ENCODE results near the gene CACNA1G. TPM values are rescaled to one million over a fixed set of nuclear protein-coding genes. Genes with fewer than 3 reads are reported as not detected.

The CACNA1G gene
- total RNA-seq, 1 donor from 2014 or later = not detected

- Histone ChIP-seq H3K9me3 (no peaks in the 10 kb centered on the region), H3K4me1 (peaks cover 23% of the 10 kb centered on the region), H3K27ac (no peak overlapping the region), H3K36me3 (no peaks in the 10 kb centered on the region), H3K4me3 (no peak overlapping the region), H3K27me3 (no peaks in the 10 kb centered on the region)
- no peak for TF ChIP-seq CTCF (IDR thresholded peaks at IDR 0.05)
- DNase-seq (no peak), ATAC-seq (no peak)
- intact Hi-C loops (cut with DNase I) = no loop called here
Observed at GRCh38 chr17:50664788-50665458, 104.4 kb downstream of the CACNA1G start.

GRCh38 chr17:50665838-50666237, 105.3 kb downstream of the CACNA1G start:
- Histone ChIP-seq H3K27me3 (no peaks in the 10 kb centered on the region), H3K4me3 (no peak overlapping the region), H3K27ac (no peak overlapping the region), H3K4me1 (peaks cover 18% of the 10 kb centered on the region), H3K9me3 (no peaks in the 10 kb centered on the region), H3K36me3 (no peaks in the 10 kb centered on the region)
- TF ChIP-seq CTCF (IDR thresholded peaks at IDR 0.05) = no peak
- ATAC-seq (no peak), DNase-seq (no peak)
- intact Hi-C loops (cut with DNase I) = no loop called here

- no peak for TF ChIP-seq CTCF (IDR thresholded peaks at IDR 0.05)
- ATAC-seq = no peak
- H3K36me3 ChIP-seq = no peaks in the 10 kb centered on the region
- DNase-seq = no peak
- H3K27ac ChIP-seq = no peak overlapping the region
- H3K27me3 ChIP-seq = no peaks in the 10 kb centered on the region
- intact Hi-C loops (cut with DNase I) = no loop called here
- no peak overlapping the region for H3K4me3 ChIP-seq
- H3K4me1 ChIP-seq = peaks cover 14% of the 10 kb centered on the region
- H3K9me3 ChIP-seq = no peaks in the 10 kb centered on the region
Observed at GRCh38 chr17:50666316-50666715, 105.8 kb downstream of the CACNA1G start.

GRCh38 chr17:50667259-50668024, 106.9 kb downstream of the CACNA1G start:
- intact Hi-C loops (cut with DNase I) = no loop called here
- H3K27me3 ChIP-seq = no peaks in the 10 kb centered on the region
- ATAC-seq (peak; percentile 7), DNase-seq (no peak)
- H3K4me3 ChIP-seq = no peak overlapping the region
- H3K36me3 ChIP-seq = no peaks in the 10 kb centered on the region
- no peaks in the 10 kb centered on the region for H3K9me3 ChIP-seq
- H3K27ac ChIP-seq = no peak overlapping the region
- TF ChIP-seq CTCF (IDR thresholded peaks at IDR 0.05) = no peak
- peaks cover 5% of the 10 kb centered on the region for H3K4me1 ChIP-seq

- DNase-seq (no peak), ATAC-seq (no peak)
- peaks cover 5% of the 10 kb centered on the region for H3K4me1 ChIP-seq
- H3K9me3 ChIP-seq = no peaks in the 10 kb centered on the region
- H3K27me3 ChIP-seq = no peaks in the 10 kb centered on the region
- H3K27ac ChIP-seq = no peak overlapping the region
- no peaks in the 10 kb centered on the region for H3K36me3 ChIP-seq
- intact Hi-C loops (cut with DNase I) = no loop called here
- no peak overlapping the region for H3K4me3 ChIP-seq
- TF ChIP-seq CTCF (IDR thresholded peaks at IDR 0.05) = no peak
Observed at GRCh38 chr17:50668025-50668837, 107.7 kb downstream of the CACNA1G start.

All from upper lobe of right lung (tissue), 1 donor.